ENCODE measurements around the gene PALM2AKAP2. TPM values are rescaled to one million over a fixed set of nuclear protein-coding genes. Genes with fewer than 3 reads are reported as not detected.

The PALM2AKAP2 gene
- total and polyA plus RNA-seq, 10 of the 15 experiments (the other 5 are each of a cell fraction or from before 2014, with no cell fraction given), result 0.01 TPM; not detected in 9

DNA sequence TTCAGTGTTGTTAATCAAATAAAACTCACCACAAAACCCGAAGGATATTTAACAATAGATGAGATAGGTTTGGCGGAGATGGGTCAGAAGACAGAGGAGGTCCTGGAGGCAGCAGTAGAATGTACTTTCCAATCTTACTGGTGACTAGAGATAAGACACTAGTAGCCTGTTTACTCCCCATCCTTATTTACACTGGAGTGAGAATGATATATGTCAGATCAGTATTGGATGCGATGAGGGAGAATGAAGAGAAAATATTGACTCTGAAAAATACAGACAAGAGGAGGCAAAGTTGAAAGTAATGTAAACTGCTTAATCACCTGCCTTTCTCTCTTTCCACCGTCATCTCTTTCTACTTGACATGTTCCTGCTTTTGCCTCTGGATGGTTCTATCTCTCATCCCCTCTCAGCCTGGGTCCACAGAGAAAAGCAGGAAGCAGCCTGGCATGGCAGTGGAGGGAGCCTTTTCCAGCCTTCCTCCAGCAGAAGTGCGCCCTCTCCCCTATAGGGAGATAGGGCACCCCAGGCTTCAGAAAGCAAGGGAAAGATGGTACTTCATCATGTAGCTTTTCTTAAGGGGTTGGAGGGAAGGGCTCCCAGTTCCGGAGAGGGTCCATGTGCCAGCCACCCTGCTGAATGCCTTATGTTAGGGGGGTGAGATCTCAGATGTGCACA is 11.1 kb downstream of the PALM2AKAP2 start:
- TF ChIP-seq PAX8 (IDR thresholded peaks at IDR 0.05), result no peak
- no peak for TF ChIP-seq LARP7 (IDR thresholded peaks at IDR 0.05)
- TF ChIP-seq BHLHE40 (IDR thresholded peaks at IDR 0.05; ENCODE audit: borderline replicate concordance in 1 of 2, low read depth in 2 of 2, low read length in 1 of 2), result no peak
- no peak for TF ChIP-seq EGR1 (IDR thresholded peaks at IDR 0.05; ENCODE audit: borderline replicate concordance in 1 of 2, low read depth in 2 of 2, low read length in 2 of 2)
- TF ChIP-seq, protein P1, sequence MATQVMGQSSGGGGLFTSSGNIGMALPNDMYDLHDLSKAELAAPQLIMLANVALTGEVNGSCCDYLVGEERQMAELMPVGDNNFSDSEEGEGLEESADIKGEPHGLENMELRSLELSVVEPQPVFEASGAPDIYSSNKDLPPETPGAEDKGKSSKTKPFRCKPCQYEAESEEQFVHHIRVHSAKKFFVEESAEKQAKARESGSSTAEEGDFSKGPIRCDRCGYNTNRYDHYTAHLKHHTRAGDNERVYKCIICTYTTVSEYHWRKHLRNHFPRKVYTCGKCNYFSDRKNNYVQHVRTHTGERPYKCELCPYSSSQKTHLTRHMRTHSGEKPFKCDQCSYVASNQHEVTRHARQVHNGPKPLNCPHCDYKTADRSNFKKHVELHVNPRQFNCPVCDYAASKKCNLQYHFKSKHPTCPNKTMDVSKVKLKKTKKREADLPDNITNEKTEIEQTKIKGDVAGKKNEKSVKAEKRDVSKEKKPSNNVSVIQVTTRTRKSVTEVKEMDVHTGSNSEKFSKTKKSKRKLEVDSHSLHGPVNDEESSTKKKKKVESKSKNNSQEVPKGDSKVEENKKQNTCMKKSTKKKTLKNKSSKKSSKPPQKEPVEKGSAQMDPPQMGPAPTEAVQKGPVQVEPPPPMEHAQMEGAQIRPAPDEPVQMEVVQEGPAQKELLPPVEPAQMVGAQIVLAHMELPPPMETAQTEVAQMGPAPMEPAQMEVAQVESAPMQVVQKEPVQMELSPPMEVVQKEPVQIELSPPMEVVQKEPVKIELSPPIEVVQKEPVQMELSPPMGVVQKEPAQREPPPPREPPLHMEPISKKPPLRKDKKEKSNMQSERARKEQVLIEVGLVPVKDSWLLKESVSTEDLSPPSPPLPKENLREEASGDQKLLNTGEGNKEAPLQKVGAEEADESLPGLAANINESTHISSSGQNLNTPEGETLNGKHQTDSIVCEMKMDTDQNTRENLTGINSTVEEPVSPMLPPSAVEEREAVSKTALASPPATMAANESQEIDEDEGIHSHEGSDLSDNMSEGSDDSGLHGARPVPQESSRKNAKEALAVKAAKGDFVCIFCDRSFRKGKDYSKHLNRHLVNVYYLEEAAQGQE (IDR thresholded peaks at IDR 0.05; ENCODE audit: low read depth, low read length), result no peak
- TF ChIP-seq, protein P2, sequence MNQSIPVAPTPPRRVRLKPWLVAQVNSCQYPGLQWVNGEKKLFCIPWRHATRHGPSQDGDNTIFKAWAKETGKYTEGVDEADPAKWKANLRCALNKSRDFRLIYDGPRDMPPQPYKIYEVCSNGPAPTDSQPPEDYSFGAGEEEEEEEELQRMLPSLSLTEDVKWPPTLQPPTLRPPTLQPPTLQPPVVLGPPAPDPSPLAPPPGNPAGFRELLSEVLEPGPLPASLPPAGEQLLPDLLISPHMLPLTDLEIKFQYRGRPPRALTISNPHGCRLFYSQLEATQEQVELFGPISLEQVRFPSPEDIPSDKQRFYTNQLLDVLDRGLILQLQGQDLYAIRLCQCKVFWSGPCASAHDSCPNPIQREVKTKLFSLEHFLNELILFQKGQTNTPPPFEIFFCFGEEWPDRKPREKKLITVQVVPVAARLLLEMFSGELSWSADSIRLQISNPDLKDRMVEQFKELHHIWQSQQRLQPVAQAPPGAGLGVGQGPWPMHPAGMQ (IDR thresholded peaks at IDR 0.05; ENCODE audit: borderline replicate concordance), result no peak
- TF ChIP-seq RFX5 (IDR thresholded peaks at IDR 0.05; ENCODE audit: low read depth, low read length), result no peak
- TF ChIP-seq, protein P3, sequence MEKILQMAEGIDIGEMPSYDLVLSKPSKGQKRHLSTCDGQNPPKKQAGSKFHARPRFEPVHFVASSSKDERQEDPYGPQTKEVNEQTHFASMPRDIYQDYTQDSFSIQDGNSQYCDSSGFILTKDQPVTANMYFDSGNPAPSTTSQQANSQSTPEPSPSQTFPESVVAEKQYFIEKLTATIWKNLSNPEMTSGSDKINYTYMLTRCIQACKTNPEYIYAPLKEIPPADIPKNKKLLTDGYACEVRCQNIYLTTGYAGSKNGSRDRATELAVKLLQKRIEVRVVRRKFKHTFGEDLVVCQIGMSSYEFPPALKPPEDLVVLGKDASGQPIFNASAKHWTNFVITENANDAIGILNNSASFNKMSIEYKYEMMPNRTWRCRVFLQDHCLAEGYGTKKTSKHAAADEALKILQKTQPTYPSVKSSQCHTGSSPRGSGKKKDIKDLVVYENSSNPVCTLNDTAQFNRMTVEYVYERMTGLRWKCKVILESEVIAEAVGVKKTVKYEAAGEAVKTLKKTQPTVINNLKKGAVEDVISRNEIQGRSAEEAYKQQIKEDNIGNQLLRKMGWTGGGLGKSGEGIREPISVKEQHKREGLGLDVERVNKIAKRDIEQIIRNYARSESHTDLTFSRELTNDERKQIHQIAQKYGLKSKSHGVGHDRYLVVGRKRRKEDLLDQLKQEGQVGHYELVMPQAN (conservative IDR thresholded peaks at IDR 0.05), result no peak
- TF ChIP-seq KDM1A (IDR thresholded peaks at IDR 0.05; ENCODE audit: borderline replicate concordance), result no peak
- POLR2A ChIA-PET, result no interaction called here
- FAIRE-seq, result no peak
- DNase-seq (ENCODE audit: low read depth, low spot score), result no peak
- H3K27me3 ChIP-seq (replicated peaks in 1 of 2; ENCODE audit: control insufficient read depth in 2 of 2, insufficient read depth in 2 of 2, low read length in 1 of 2), result peaks cover 0 to 3% of the 10 kb centered on the region in 2 experiments; a peak in 1 of 4 replicates
- no peak overlapping the region for H3K9ac ChIP-seq (ENCODE audit: control insufficient read depth, insufficient read depth, low read length)
- H4K20me1 ChIP-seq (ENCODE audit: control insufficient read depth, insufficient read depth), result no peaks in the 10 kb centered on the region
- H3K36me3 ChIP-seq (ENCODE audit: control insufficient read depth in 2 of 2, insufficient read depth in 2 of 2, low read length in 1 of 2), result no peaks in the 10 kb centered on the region
- no TSS peak for BruUV-seq (replicated peaks)
- RAD21 ChIA-PET (ENCODE audit: unreplicated experiment), result no interaction called here
- no peaks in the 10 kb centered on the region for H3K9me3 ChIP-seq (replicated peaks; ENCODE audit: control insufficient read depth, insufficient read depth, low read length)
- no peak overlapping the region for H3K4me3 ChIP-seq
- H3K27ac ChIP-seq (ENCODE audit: control insufficient read depth, insufficient read depth), result no peak overlapping the region
- intact Hi-C loops (cut with micrococcal nuclease; ENCODE audit: unreplicated experiment), result no loop called here
- no peaks in the 10 kb centered on the region for H3K4me1 ChIP-seq (ENCODE audit: control insufficient read depth, insufficient read depth, low read length)
- H3K4me2 ChIP-seq (ENCODE audit: control insufficient read depth, insufficient read depth), result no peak overlapping the region
- 37% methylated on average over 6 of the region's 6 CpGs for WGBS (ENCODE audit: insufficient coverage, insufficient replicate concordance, low lambda C conversion rate, missing lambda C conversion rate)
- SMC1A ChIA-PET (ENCODE audit: uncharacterized antibody, unreplicated experiment), result no interaction called here
- H3K79me2 ChIP-seq (ENCODE audit: control insufficient read depth, insufficient read depth, low read length), result no peaks in the 10 kb centered on the region
- CTCF ChIA-PET, result no interaction called here
- no peak for ATAC-seq
- in situ Hi-C loops (cut with MboI), result no loop called here
- no peak overlapping the region for H2AFZ ChIP-seq (ENCODE audit: control insufficient read depth, low read depth, low read length)
